IPS-15b (cell line): ENCODE measurements around the gene TNNI3K.

Source experiments
- H3K27me3 ChIP-seq: one replicate; pipeline ENCODE4 v1.6.1; 2013; ENCODE audit warnings: low read length; ENCODE audit not compliant: control insufficient read depth, insufficient read depth
- H3K36me3 ChIP-seq: one replicate; pipeline ENCODE4 v1.6.1; 2013; ENCODE audit warnings: low read length; ENCODE audit not compliant: control insufficient read depth, insufficient read depth
- H3K4me1 ChIP-seq: one replicate; pipeline ENCODE4 v1.6.1; 2013; ENCODE audit warnings: mild to moderate bottlenecking, low read length; ENCODE audit not compliant: control insufficient read depth, insufficient read depth
- H3K4me3 ChIP-seq: one replicate; pipeline ENCODE4 v1.5.1; 2013; ENCODE audit warnings: low read depth, low read length
- H3K9ac ChIP-seq: one replicate; pipeline ENCODE4 v1.6.1; 2013; ENCODE audit warnings: low read depth, mild to moderate bottlenecking, low read length
- H3K9me3 ChIP-seq: one replicate; pipeline ENCODE4 v1.6.1; 2013; ENCODE audit warnings: mild to moderate bottlenecking, low read length; ENCODE audit not compliant: control insufficient read depth, insufficient read depth

Gene TNNI3K

DNA sequence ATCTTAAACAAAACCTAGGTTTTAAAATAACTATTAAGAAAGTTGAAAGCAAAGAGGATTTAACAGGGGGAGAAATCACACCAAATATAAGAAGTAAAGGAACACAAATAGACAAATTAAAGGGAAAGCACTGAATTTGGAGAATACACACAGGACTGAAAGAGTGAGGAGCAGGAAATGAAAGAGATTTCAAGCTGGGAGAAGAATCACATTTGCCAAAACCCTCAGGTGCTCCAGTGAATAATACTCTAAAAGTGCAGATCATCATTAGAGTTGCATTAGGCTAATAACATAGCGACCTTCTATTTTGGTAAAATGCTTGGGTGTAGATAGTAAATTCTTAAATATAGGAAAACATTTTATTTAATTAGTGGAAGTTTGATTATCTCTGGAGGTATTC is 127.5 kb downstream of the TNNI3K start:
- no peak overlapping the region for H3K9ac ChIP-seq
- no peaks in the 10 kb centered on the region for H3K27me3 ChIP-seq
- no peaks in the 10 kb centered on the region for H3K4me1 ChIP-seq
- no peak overlapping the region for H3K4me3 ChIP-seq
- H3K36me3 ChIP-seq, result no peaks in the 10 kb centered on the region
- no peaks in the 10 kb centered on the region for H3K9me3 ChIP-seq

GRCh38 chr1:74363220-74363619 is 128.0 kb downstream of the TNNI3K start:
- H3K36me3 ChIP-seq, result no peaks in the 10 kb centered on the region
- no peak overlapping the region for H3K4me3 ChIP-seq
- no peak overlapping the region for H3K9ac ChIP-seq
- no peaks in the 10 kb centered on the region for H3K27me3 ChIP-seq
- H3K4me1 ChIP-seq, result no peaks in the 10 kb centered on the region
- no peaks in the 10 kb centered on the region for H3K9me3 ChIP-seq

DNA sequence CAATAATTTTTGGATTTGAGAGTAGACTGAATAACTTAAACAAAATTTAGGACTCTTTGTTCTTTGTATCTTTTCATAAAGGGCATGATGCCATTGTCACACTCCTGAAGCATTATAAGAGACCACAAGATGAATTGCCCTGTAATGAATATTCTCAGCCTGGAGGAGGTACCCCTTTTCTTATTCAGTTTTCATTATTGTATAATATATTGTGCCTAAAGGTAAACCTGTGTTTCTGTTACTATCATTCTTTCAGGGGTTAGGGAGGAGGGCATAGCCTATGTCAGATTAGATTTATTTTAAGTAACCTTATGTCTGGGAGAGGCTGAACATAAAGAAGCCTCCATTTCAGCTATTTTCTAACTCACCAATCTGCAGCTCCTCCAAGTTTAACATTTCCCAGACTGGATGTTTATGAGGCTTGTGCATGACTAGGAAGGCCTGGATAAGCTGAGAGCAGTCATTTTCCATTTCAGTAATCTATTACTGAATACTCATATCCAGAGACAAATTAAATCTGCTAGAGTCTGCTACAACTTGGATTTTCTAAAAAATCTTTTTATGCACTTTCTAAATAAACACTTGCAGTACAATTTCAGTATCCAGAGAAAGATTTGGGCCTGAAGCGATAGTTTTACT is 132.1 kb downstream of the TNNI3K start:
- Histone ChIP-seq H3K9me3 (no peaks in the 10 kb centered on the region), H3K4me3 (no peak overlapping the region), H3K36me3 (no peaks in the 10 kb centered on the region), H3K27me3 (no peaks in the 10 kb centered on the region), H3K9ac (no peak overlapping the region), H3K4me1 (no peaks in the 10 kb centered on the region)

GRCh38 chr1:74368335-74368734 is 133.1 kb downstream of the TNNI3K start:
- H3K9me3 ChIP-seq, result no peaks in the 10 kb centered on the region
- H3K9ac ChIP-seq, result no peak overlapping the region
- no peaks in the 10 kb centered on the region for H3K36me3 ChIP-seq
- no peak overlapping the region for H3K4me3 ChIP-seq
- no peaks in the 10 kb centered on the region for H3K4me1 ChIP-seq
- no peaks in the 10 kb centered on the region for H3K27me3 ChIP-seq

DNA sequence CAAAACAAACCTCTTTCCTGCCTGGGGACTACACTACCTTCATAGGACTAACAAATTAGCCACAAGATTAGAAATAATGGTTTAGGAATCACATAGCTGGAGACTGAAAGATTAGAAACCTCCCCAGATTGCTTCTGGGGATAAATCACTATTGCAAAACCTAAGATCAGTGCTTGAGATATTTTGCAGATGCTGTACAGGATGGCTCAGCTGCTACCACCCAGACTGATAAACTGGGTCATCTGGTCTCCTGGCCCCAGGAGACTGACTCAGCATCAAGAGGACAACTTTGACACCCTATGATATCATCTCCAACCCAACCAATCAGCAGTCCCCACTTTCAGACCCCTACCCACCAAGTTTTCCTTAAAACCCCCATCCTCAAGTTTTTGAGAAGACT is 140.2 kb downstream of the TNNI3K start:
- H3K9me3 ChIP-seq, result no peaks in the 10 kb centered on the region
- no peaks in the 10 kb centered on the region for H3K27me3 ChIP-seq
- no peak overlapping the region for H3K4me3 ChIP-seq
- no peaks in the 10 kb centered on the region for H3K36me3 ChIP-seq
- H3K4me1 ChIP-seq, result no peaks in the 10 kb centered on the region
- no peak overlapping the region for H3K9ac ChIP-seq

GRCh38 chr1:74380252-74380651 is 145.1 kb downstream of the TNNI3K start:
- Histone ChIP-seq H3K9ac (no peak overlapping the region), H3K4me3 (no peak overlapping the region), H3K27me3 (no peaks in the 10 kb centered on the region), H3K9me3 (no peaks in the 10 kb centered on the region), H3K4me1 (peaks cover 4% of the 10 kb centered on the region), H3K36me3 (no peaks in the 10 kb centered on the region)

- H3K27me3 ChIP-seq, result no peaks in the 10 kb centered on the region
- H3K9ac ChIP-seq, result no peak overlapping the region
- H3K36me3 ChIP-seq, result no peaks in the 10 kb centered on the region
- no peaks in the 10 kb centered on the region for H3K9me3 ChIP-seq
- H3K4me3 ChIP-seq, result no peak overlapping the region
- peaks cover 3% of the 10 kb centered on the region for H3K4me1 ChIP-seq
Measured at GRCh38 chr1:74388855-74389254, 153.7 kb downstream of the TNNI3K start.

DNA sequence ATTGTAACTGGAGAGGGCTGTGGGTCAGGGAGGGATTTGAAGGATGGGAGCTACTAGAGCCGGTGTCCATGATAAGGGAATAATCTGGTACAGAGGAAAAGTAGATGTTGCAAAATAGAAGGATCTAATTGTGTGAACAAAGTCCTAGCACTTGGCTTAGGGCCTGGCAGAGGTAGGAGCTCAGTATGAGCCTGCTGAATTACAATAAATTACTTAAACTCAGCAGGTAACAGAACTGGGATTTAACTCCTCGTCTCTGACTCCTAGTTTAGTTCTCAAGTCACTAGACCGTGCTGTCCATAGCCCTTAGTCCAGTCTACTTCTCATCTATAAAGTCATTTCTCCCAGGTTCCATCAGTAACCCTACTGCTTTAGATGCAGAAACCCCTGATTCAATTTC is 157.0 kb downstream of the TNNI3K start:
- no peaks in the 10 kb centered on the region for H3K36me3 ChIP-seq
- no peaks in the 10 kb centered on the region for H3K9me3 ChIP-seq
- H3K9ac ChIP-seq, result no peak overlapping the region
- no peaks in the 10 kb centered on the region for H3K27me3 ChIP-seq
- H3K4me1 ChIP-seq, result no peaks in the 10 kb centered on the region
- H3K4me3 ChIP-seq, result no peak overlapping the region

DNA sequence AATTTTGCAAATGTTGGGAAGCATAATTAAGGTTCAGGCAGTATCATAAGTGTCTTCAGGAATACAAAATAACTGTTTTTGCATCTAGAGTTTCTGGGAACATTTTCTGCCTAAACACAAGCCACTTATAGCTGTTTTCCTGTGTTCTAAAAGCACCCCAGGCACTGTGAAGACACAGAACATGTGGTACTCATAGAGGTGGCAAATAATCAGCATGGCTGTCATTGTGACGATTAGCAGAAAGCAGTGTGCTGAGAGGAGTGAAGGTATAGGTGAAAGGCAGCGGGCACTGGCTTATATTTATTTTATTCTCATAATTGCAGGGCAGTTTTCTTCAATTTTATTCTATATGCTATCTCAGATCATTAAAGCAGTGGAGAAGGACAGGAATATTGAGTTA is 157.7 kb downstream of the TNNI3K start:
- no peak overlapping the region for H3K9ac ChIP-seq
- H3K4me1 ChIP-seq, result no peaks in the 10 kb centered on the region
- H3K36me3 ChIP-seq, result no peaks in the 10 kb centered on the region
- no peaks in the 10 kb centered on the region for H3K9me3 ChIP-seq
- H3K27me3 ChIP-seq, result no peaks in the 10 kb centered on the region
- H3K4me3 ChIP-seq, result no peak overlapping the region

DNA sequence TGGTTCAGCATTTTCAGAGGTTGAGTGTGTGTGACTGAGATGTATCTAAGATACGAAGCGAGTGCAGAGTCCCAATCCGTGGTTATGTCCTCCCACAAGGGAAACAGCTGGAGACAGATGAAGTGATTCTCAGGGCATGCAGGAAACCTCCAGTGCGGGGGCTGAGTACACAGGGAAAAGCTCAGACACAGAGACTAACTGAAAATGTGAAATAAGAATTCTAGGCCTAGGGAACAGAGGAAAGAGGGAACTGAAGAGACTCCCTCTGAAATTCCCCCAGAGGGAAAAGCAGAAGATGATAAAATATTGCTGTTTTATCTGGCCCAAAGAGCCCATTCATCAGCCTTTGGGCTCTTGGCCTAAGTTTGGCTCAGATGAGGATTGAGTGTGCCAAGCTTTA is 160.4 kb downstream of the TNNI3K start:
- H3K9me3 ChIP-seq, result no peaks in the 10 kb centered on the region
- no peak overlapping the region for H3K4me3 ChIP-seq
- no peaks in the 10 kb centered on the region for H3K36me3 ChIP-seq
- no peaks in the 10 kb centered on the region for H3K27me3 ChIP-seq
- H3K4me1 ChIP-seq, result no peaks in the 10 kb centered on the region
- H3K9ac ChIP-seq, result no peak overlapping the region

DNA sequence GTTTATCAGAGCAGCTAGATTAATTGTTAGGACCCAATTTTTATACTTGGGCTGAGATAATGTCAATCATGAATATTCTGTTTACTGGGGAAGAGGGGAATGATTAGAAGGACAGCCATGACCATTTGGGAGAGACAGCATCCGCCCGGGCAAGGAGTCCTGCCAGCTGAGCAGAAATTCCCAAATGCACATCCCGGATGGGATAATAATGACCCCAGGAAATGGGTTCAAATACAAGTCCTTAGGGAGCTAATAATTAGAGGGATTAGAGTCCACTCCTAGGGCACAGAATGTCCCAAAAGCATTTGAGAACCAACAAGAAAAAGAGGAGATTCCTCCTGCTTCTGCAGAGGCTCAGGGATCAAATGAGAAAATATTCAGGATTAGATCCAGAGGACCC is 161.3 kb downstream of the TNNI3K start:
- Histone ChIP-seq H3K4me1 (no peaks in the 10 kb centered on the region), H3K4me3 (no peak overlapping the region), H3K9me3 (no peaks in the 10 kb centered on the region), H3K9ac (no peak overlapping the region), H3K27me3 (no peaks in the 10 kb centered on the region), H3K36me3 (no peaks in the 10 kb centered on the region)

DNA sequence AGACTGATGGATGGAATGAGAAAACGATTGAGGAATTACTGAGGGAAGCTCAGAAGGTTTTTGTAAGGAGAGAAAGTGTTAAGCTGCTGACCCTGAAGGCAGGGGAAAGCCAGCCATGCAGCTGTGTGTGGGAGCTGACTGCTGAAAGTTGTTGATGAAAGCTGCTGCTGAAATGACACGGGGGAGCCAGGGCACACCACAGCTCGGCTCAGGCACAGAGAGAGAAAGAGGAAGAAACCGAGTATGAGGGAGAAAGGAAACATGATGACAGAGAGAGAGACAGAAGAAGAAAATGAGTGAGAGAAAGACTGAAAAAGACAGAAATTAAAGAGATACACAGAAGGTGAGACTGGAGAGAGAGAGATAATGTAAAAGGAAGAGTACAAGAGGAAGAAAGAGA is 161.7 kb downstream of the TNNI3K start:
- H3K9me3 ChIP-seq, result no peaks in the 10 kb centered on the region
- no peaks in the 10 kb centered on the region for H3K4me1 ChIP-seq
- no peak overlapping the region for H3K9ac ChIP-seq
- H3K27me3 ChIP-seq, result no peaks in the 10 kb centered on the region
- no peaks in the 10 kb centered on the region for H3K36me3 ChIP-seq
- no peak overlapping the region for H3K4me3 ChIP-seq
